Posterior cingulate gyrus (tissue), 11 donors: ENCODE data around the gene SYCP2.

ENCODE experiments used
- DNase-seq, 10 donors: peaks; one replicate each; pipeline versions ENCODE4 v3.0.0 to v3.0.0-alpha.2; 2020 to 2021; ENCODE audit warnings: mixed read lengths in 3 of 10
- intact Hi-C: fragments of 100-400 bp; cut with DNase I; formaldehyde crosslinking; loops from one replicate; pipeline ENCODE4 v1.15.1; 2023

Gene SYCP2

GRCh38 chr20:59827138-59828056 lies 106.0 kb downstream of the SYCP2 start:
- peak in 1 of 10 donors; percentile 19 for DNase-seq
- intact Hi-C loops = no loop called here

- intact Hi-C loops = no loop called here
- no peak for DNase-seq
Measured at GRCh38 chr20:59825944-59826759, 107.3 kb downstream of the SYCP2 start.

GRCh38 chr20:59825563-59825920 lies 107.9 kb downstream of the SYCP2 start:
- intact Hi-C loops = no loop called here
- no peak for DNase-seq

GRCh38 chr20:59824711-59825562 lies 108.5 kb downstream of the SYCP2 start:
- intact Hi-C loops = loop anchor here (5.0 kb wide), 1 partner anchor 43 kb away; no protein-coding TSS in a partner anchor
- DNase-seq = no peak

GRCh38 chr20:59823491-59824259 lies 109.8 kb downstream of the SYCP2 start:
- DNase-seq = peak in 1 of 10 donors; percentile 6
- intact Hi-C loops = loop anchor here (5.0 kb wide), 1 partner anchor 41 kb away; no protein-coding TSS in a partner anchor

GRCh38 chr20:59823030-59823423 lies 110.4 kb downstream of the SYCP2 start:
- intact Hi-C loops = loop anchor here (5.0 kb wide), 1 partner anchor 41 kb away; no protein-coding TSS in a partner anchor

GRCh38 chr20:59822291-59823029 lies 111.0 kb downstream of the SYCP2 start:
- intact Hi-C loops = loop anchor here (5.0 kb wide), 1 partner anchor 40 kb away; no protein-coding TSS in a partner anchor
- DNase-seq = peak in 1 of 10 donors; percentile 8

More at GRCh38 chr20:59823030-59823423, 110.4 kb downstream of the SYCP2 start:
- DNase-seq = no peak

GRCh38 chr20:59821788-59822187 lies 111.6 kb downstream of the SYCP2 start:
- intact Hi-C loops = loop anchor here (5.0 kb wide), 1 partner anchor 39 kb away; no protein-coding TSS in a partner anchor
- no peak for DNase-seq

- peak in 1 of 10 donors; percentile 4 for DNase-seq
- intact Hi-C loops = loop anchor here (5.0 kb wide), 1 partner anchor 39 kb away; no protein-coding TSS in a partner anchor
Measured at GRCh38 chr20:59821201-59821600, 112.2 kb downstream of the SYCP2 start.

- intact Hi-C loops = loop anchor here (5.0 kb wide), 1 partner anchor 38 kb away; no protein-coding TSS in a partner anchor
- peak in 8 of 10 donors; percentile 44 to 93 (median 71) for DNase-seq
Measured at GRCh38 chr20:59820204-59821041, 113.0 kb downstream of the SYCP2 start.

GRCh38 chr20:59819496-59820203 lies 113.8 kb downstream of the SYCP2 start:
- peak in 2 of 10 donors; percentile 3 to 25 for DNase-seq

GRCh38 chr20:59818911-59819310 lies 114.5 kb downstream of the SYCP2 start:
- peak in 1 of 10 donors; percentile 4 for DNase-seq
- intact Hi-C loops = no loop called here

More at GRCh38 chr20:59819496-59820203, 113.8 kb downstream of the SYCP2 start:
- intact Hi-C loops = loop anchor here (5.0 kb wide), 1 partner anchor 37 kb away; no protein-coding TSS in a partner anchor

GRCh38 chr20:59817846-59818615 lies 115.4 kb downstream of the SYCP2 start:
- DNase-seq = peak in 1 of 10 donors; percentile 6
- intact Hi-C loops = no loop called here

- intact Hi-C loops = no loop called here
- DNase-seq = no peak
Measured at GRCh38 chr20:59817406-59817805, 116.0 kb downstream of the SYCP2 start.

GRCh38 chr20:59816146-59816738 lies 117.2 kb downstream of the SYCP2 start:
- DNase-seq = peak in 1 of 10 donors; percentile 9
- intact Hi-C loops = no loop called here
